H9 (cell line): Measurements from ENCODE around the gene LAMP2. TPM values are rescaled to one million over a fixed set of nuclear protein-coding genes. Genes with fewer than 3 reads are reported as not detected.

Source experiments
- DNase-seq: peaks from one replicate; pipeline ENCODE4 v3.0.0-alpha.2; 2017
- H2AFZ ChIP-seq: one replicate; pipeline ENCODE4 v1.6.1; 2013; ENCODE audit warnings: mild to moderate bottlenecking, low read length, control low read depth, moderate library complexity
- H2AK5ac ChIP-seq: 2 replicates; pipeline ENCODE4 v1.6.1; 2013; ENCODE audit warnings: low read length, control low read depth, mixed read lengths; ENCODE audit not compliant: insufficient read length
- H2BK120ac ChIP-seq: one replicate; pipeline ENCODE4 v1.6.1; 2013; ENCODE audit warnings: low read depth, mild to moderate bottlenecking, low read length, control low read depth, inconsistent platforms; ENCODE audit not compliant: poor library complexity, severe bottlenecking
- H2BK12ac ChIP-seq: 2 replicates; pipeline ENCODE4 v1.6.1; 2013; ENCODE audit warnings: low read length, control low read depth, mixed read lengths, low read depth; ENCODE audit not compliant: insufficient read length
- H2BK15ac ChIP-seq: 2 replicates; pipeline ENCODE4 v1.6.1; 2013; ENCODE audit warnings: low read depth, low read length, control low read depth
- H2BK20ac ChIP-seq: one replicate; pipeline ENCODE4 v1.6.1; 2013; ENCODE audit warnings: low read depth, mild to moderate bottlenecking, low read length, control low read depth, inconsistent platforms; ENCODE audit not compliant: poor library complexity, severe bottlenecking
- H2BK5ac ChIP-seq: 2 replicates; pipeline ENCODE4 v1.6.1; 2013; ENCODE audit warnings: low read length, control low read depth, mixed read lengths; ENCODE audit not compliant: insufficient read length
- H3K14ac ChIP-seq: 2 replicates; pipeline ENCODE4 v1.6.1; 2013; ENCODE audit warnings: low read length, control low read depth; ENCODE audit not compliant: insufficient read depth
- H3K18ac ChIP-seq: 2 replicates; pipeline ENCODE4 v1.6.1; 2013; ENCODE audit warnings: low read depth, mild to moderate bottlenecking, mixed read lengths, low read length, control low read depth; ENCODE audit not compliant: insufficient read length
- H3K23ac ChIP-seq: 2 replicates; pipeline ENCODE4 v1.6.1; 2013; ENCODE audit warnings: low read length, control low read depth, mixed read lengths, low read depth; ENCODE audit not compliant: insufficient read length
- H3K23me2 ChIP-seq: 2 replicates; pipeline ENCODE4 v1.6.1; 2013; ENCODE audit warnings: low read depth, mild to moderate bottlenecking, mixed read lengths, low read length, control low read depth; ENCODE audit not compliant: insufficient read length, poor library complexity, severe bottlenecking
- H3K27ac ChIP-seq: 2 replicates; pipeline ENCODE4 v1.5.1; 2013; ENCODE audit warnings: low read length, control low read depth, mixed read lengths, low read depth; ENCODE audit not compliant: insufficient read length
- H3K27me3 ChIP-seq: 2 replicates; pipeline ENCODE4 v1.6.1; 2013; ENCODE audit warnings: low read length, control low read depth, inconsistent platforms; ENCODE audit not compliant: insufficient read depth
- H3K4ac ChIP-seq: 2 replicates; pipeline ENCODE4 v1.6.1; 2013; ENCODE audit warnings: low read depth, mild to moderate bottlenecking, control low read depth, inconsistent platforms, low read length, moderate library complexity
- H3K4me1 ChIP-seq: 2 replicates; pipeline ENCODE4 v1.6.1; 2013; ENCODE audit warnings: low read length, control low read depth, inconsistent platforms; ENCODE audit not compliant: insufficient read depth
- H3K4me2 ChIP-seq: 2 replicates; pipeline ENCODE4 v1.6.1; 2013; ENCODE audit warnings: low read length, control low read depth, mixed read lengths; ENCODE audit not compliant: insufficient read length, insufficient read depth
- H3K56ac ChIP-seq: 2 replicates; pipeline ENCODE4 v1.6.1; 2013; ENCODE audit warnings: low read depth, mild to moderate bottlenecking, mixed read lengths, low read length, control low read depth; ENCODE audit not compliant: insufficient read length
- H3K79me1 ChIP-seq: 2 replicates; pipeline ENCODE4 v1.6.1; 2013; ENCODE audit warnings: low read depth, mild to moderate bottlenecking, moderate library complexity, low read length, control low read depth, inconsistent platforms; ENCODE audit not compliant: insufficient read depth, poor library complexity, severe bottlenecking
- H3K79me2 ChIP-seq: 2 replicates; pipeline ENCODE4 v1.6.1; 2013; ENCODE audit warnings: low read length, control low read depth, inconsistent platforms; ENCODE audit not compliant: insufficient read depth
- H3K9ac ChIP-seq: 2 replicates; pipeline ENCODE4 v1.6.1; 2013; ENCODE audit warnings: low read length, control low read depth, mixed read lengths; ENCODE audit not compliant: insufficient read length; ENCODE audit errors: extremely low read depth
- H3K9me3 ChIP-seq: one replicate; pipeline ENCODE4 v1.6.1; 2013; ENCODE audit warnings: low read depth, low read length, inconsistent platforms; ENCODE audit not compliant: control insufficient read depth
- H3T11ph ChIP-seq: one replicate; pipeline ENCODE4 v1.6.1; 2013; ENCODE audit warnings: mild to moderate bottlenecking, low read length, control low read depth, inconsistent platforms
- H4K20me1 ChIP-seq: one replicate; pipeline ENCODE4 v1.6.1; 2013; ENCODE audit not compliant: control insufficient read depth, insufficient read length, insufficient read depth
- H4K5ac ChIP-seq: 2 replicates; pipeline ENCODE4 v1.6.1; 2013; ENCODE audit warnings: low read depth, mild to moderate bottlenecking, mixed read lengths, low read length, control low read depth; ENCODE audit not compliant: insufficient read length
- H4K8ac ChIP-seq: replicated peaks from 2 replicates; pipeline ENCODE4 v1.6.1; 2013; ENCODE audit warnings: low read length, control low read depth, mixed read lengths, low read depth; ENCODE audit not compliant: insufficient read length
- H4K91ac ChIP-seq: 2 replicates; pipeline ENCODE4 v1.6.1; 2013; ENCODE audit warnings: low read depth, mild to moderate bottlenecking, moderate library complexity, mixed read lengths, low read length, control low read depth; ENCODE audit not compliant: insufficient read length
- H3K27ac Mint-ChIP-seq, 3 experiments: 2 replicates in 2 of 3; 3 replicates in 1 of 3; pipeline ENCODE4 v1.8.0; 2020 to 2021; ENCODE audit warnings: mixed read lengths in 3 of 3, mild to moderate bottlenecking in 1 of 3, moderate library complexity in 1 of 3
- H3K27me3 Mint-ChIP-seq: 2 replicates; pipeline ENCODE4 v1.8.0; 2021; ENCODE audit warnings: low read depth, mild to moderate bottlenecking, moderate library complexity, mixed read lengths
- H3K36me3 Mint-ChIP-seq, 3 experiments: 2 replicates in 2 of 3; 3 replicates in 1 of 3; pipeline ENCODE4 v1.8.0; 2020 to 2021; ENCODE audit warnings: low read depth in 3 of 3, mixed read lengths in 3 of 3; ENCODE audit not compliant: insufficient read depth in 1 of 3
- H3K4me1 Mint-ChIP-seq, 2 experiments: 2 replicates each; pipeline ENCODE4 v1.8.0; 2020; ENCODE audit warnings: mixed read lengths in 2 of 2
- H3K4me3 Mint-ChIP-seq, 2 experiments: 2 replicates in 1 of 2; 3 replicates in 1 of 2; pipeline ENCODE4 v1.8.0; 2020 to 2021; ENCODE audit warnings: mild to moderate bottlenecking in 2 of 2, mixed read lengths in 2 of 2, moderate library complexity in 1 of 2
- H3K9me3 Mint-ChIP-seq, 2 experiments: 2 replicates in 1 of 2; 3 replicates in 1 of 2; pipeline ENCODE4 v1.8.0; 2020; ENCODE audit warnings: mild to moderate bottlenecking in 2 of 2, mixed read lengths in 2 of 2, moderate library complexity in 1 of 2
- WGBS: extraction: QIAGEN DNeasy Blood & Tissue Kit; methylation state at CpG from one replicate; pipeline ENCODE4 v1.1.7; 2013; ENCODE audit warnings: missing lambda C conversion rate, low lambda C conversion rate, mixed read lengths; ENCODE audit not compliant: insufficient read length; ENCODE audit errors: extremely low coverage; 5-methylcytosine and 5-hydroxymethylcytosine counted together
- total RNA-seq: library from RNA; stranded (reverse); gene quantifications from 2 replicates; pipeline ENCODE4 v1.2.1, GENCODE V29; 2021
- TF ChIP-seq, protein P1 (sequence below): fragments of 200-600 bp; sonication (generic); conservative IDR thresholded peaks from 3 replicates; pipeline ENCODE4 v1.8.0; 2021; ENCODE audit warnings: antibody characterized with exemption, mild to moderate bottlenecking

Gene LAMP2
- total RNA-seq, 1 experiment from 2014 or later, result 27.7 TPM

DNA sequence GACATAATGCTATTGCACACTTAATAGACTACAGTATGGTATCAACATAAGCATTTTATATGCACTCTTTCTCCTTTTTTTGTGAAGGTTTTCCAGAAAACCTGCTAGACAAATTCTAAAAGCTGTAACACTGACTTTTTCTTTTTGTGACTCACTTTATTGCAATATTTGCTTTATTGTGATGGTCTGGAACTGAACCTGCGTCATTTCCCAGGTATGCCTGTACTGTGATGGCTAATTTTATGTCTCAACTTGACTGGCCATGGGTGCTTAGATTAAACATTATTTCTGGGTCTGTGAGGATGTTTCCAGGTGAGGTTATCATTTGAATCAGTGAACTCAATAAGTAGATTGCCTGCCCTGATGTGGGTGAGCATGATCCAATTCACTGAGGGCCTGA lies 35.5 kb upstream of the LAMP2 start:
- Histone ChIP-seq H4K91ac (no peak overlapping the region), H2BK5ac (no peak overlapping the region), H3T11ph (no peak overlapping the region), H3K9me3 (peaks cover 17% of the 10 kb centered on the region), H2BK120ac (no peak overlapping the region), H2AFZ (no peak overlapping the region), H3K4me1 (no peaks in the 10 kb centered on the region), H3K23ac (no peak overlapping the region), H3K9ac (no peak overlapping the region), H4K20me1 (no peaks in the 10 kb centered on the region), H3K4ac (no peak overlapping the region), H3K27ac (no peak overlapping the region), H2BK20ac (no peak overlapping the region), H3K27me3 (no peaks in the 10 kb centered on the region), H2AK5ac (no peak overlapping the region), H3K56ac (no peak overlapping the region), H2BK12ac (no peak overlapping the region), H2BK15ac (no peak overlapping the region), H3K79me2 (no peaks in the 10 kb centered on the region), H3K14ac (no peak overlapping the region), H3K18ac (no peak overlapping the region), H4K8ac (no peak overlapping the region), H3K4me2 (no peak overlapping the region), H4K5ac (no peak overlapping the region), H3K23me2 (no peaks in the 10 kb centered on the region), H3K79me1 (no peaks in the 10 kb centered on the region)
- H3K36me3 Mint-ChIP-seq, result no peaks in the 10 kb centered on the region; a peak in 1 of 7 replicates
- no CpG with 5 or more reads among the region's 1 CpG for WGBS
- no peak overlapping the region for H3K27ac Mint-ChIP-seq
- H3K27me3 Mint-ChIP-seq, result no peaks in the 10 kb centered on the region; the same call in 1 of the 2 replicates
- DNase-seq, result no peak
- TF ChIP-seq, protein P1, sequence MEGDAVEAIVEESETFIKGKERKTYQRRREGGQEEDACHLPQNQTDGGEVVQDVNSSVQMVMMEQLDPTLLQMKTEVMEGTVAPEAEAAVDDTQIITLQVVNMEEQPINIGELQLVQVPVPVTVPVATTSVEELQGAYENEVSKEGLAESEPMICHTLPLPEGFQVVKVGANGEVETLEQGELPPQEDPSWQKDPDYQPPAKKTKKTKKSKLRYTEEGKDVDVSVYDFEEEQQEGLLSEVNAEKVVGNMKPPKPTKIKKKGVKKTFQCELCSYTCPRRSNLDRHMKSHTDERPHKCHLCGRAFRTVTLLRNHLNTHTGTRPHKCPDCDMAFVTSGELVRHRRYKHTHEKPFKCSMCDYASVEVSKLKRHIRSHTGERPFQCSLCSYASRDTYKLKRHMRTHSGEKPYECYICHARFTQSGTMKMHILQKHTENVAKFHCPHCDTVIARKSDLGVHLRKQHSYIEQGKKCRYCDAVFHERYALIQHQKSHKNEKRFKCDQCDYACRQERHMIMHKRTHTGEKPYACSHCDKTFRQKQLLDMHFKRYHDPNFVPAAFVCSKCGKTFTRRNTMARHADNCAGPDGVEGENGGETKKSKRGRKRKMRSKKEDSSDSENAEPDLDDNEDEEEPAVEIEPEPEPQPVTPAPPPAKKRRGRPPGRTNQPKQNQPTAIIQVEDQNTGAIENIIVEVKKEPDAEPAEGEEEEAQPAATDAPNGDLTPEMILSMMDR, result no peak
- H3K4me1 Mint-ChIP-seq, result no peaks in the 10 kb centered on the region
- H3K4me3 Mint-ChIP-seq, result no peak overlapping the region
- H3K9me3 Mint-ChIP-seq, result peaks cover 44 to 50% of the 10 kb centered on the region in 2 experiments
